ENCODE results near the gene HYPK.

The HYPK gene

GRCh38 chr15:43772624-43773023 lies 27.8 kb upstream of the HYPK start:
- DNase-seq (ENCODE audit: low read depth): no peak
- no peak for TF ChIP-seq CTCF (conservative IDR thresholded peaks at IDR 0.05; ENCODE audit: low read depth, low read length)
- H3K4me3 ChIP-seq (ENCODE audit: low read length): no peak overlapping the region

GRCh38 chr15:43774062-43774461 lies 26.3 kb upstream of the HYPK start:
- H3K4me3 ChIP-seq (ENCODE audit: low read length): no peak overlapping the region
- no peak for DNase-seq (ENCODE audit: low read depth)
- TF ChIP-seq CTCF (conservative IDR thresholded peaks at IDR 0.05; ENCODE audit: low read depth, low read length): no peak

GRCh38 chr15:43775411-43775965 lies 24.9 kb upstream of the HYPK start:
- H3K4me3 ChIP-seq (ENCODE audit: low read length): no peak overlapping the region
- TF ChIP-seq CTCF (conservative IDR thresholded peaks at IDR 0.05; ENCODE audit: low read depth, low read length): peak; percentile 48
- DNase-seq (ENCODE audit: low read depth): no peak

DNA sequence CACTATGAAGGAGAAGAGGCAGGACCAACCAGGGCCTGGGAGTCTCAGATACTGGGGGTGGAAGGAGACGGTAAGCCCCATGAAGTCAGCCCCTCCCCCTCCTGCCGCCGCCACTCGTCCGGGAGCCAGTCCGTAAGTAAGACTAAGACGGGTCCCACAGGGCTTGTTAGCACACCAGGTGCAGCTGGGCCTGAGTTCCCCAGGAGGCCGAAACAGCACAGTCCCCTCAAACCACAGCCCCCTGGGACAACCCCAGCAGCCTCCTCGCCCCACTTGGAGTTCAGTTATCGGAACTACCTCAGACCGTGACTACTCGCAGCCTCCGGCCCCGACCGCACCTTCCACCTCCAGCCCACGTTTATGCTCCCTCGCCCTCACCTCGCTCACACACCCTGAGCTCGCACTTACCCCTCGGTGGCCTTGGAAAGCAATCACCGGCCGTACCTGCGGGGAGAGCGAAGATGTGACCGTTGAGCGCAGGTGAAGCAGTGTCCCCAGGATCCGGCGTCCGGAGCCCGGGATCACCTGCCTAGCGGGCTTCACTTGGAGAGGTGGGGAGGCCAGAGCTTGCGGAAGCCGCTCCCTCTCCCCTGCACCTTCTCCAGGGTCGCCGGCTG lies 24.2 kb upstream of the HYPK start:
- no peak for TF ChIP-seq CTCF (conservative IDR thresholded peaks at IDR 0.05; ENCODE audit: low read depth, low read length)
- H3K4me3 ChIP-seq (ENCODE audit: low read length): peak overlapping the region; percentile 55
- DNase-seq (ENCODE audit: low read depth): no peak

- DNase-seq (ENCODE audit: low read depth): no peak
- TF ChIP-seq CTCF (conservative IDR thresholded peaks at IDR 0.05; ENCODE audit: low read depth, low read length): no peak
- peak within 1 kb of the TSS; percentile 55 for H3K4me3 ChIP-seq (ENCODE audit: low read length)
Measured at GRCh38 chr15:43776718-43777266, 23.6 kb upstream of the HYPK start, which contains the start of gene ELL3. ELL3 (minus strand) TSS chr15:43776966; CDS start chr15:43776901, 65 bp downstream.

GRCh38 chr15:43777267-43777914 lies 23.0 kb upstream of the HYPK start:
- TF ChIP-seq CTCF (conservative IDR thresholded peaks at IDR 0.05; ENCODE audit: low read depth, low read length): peak; percentile 80
- no peak for DNase-seq (ENCODE audit: low read depth)
- peak overlapping the region; percentile 55 for H3K4me3 ChIP-seq (ENCODE audit: low read length)

Data from retinal pigment epithelial cell (primary cell).